ENCODE measurements around the gene OGFRL1.
A peak's percentile ranks its signal among the peaks of the same experiment; 100 is the strongest.
"Not testable (repeated sequence)": the region's sequence is repeated elsewhere in the genome, so short reads cannot be mapped to it uniquely, and the experiment has no call there.

The OGFRL1 gene

GRCh38 chr6:71258078-71258866 lies 30.3 kb upstream of the OGFRL1 start:
- TF ChIP-seq, protein P1, sequence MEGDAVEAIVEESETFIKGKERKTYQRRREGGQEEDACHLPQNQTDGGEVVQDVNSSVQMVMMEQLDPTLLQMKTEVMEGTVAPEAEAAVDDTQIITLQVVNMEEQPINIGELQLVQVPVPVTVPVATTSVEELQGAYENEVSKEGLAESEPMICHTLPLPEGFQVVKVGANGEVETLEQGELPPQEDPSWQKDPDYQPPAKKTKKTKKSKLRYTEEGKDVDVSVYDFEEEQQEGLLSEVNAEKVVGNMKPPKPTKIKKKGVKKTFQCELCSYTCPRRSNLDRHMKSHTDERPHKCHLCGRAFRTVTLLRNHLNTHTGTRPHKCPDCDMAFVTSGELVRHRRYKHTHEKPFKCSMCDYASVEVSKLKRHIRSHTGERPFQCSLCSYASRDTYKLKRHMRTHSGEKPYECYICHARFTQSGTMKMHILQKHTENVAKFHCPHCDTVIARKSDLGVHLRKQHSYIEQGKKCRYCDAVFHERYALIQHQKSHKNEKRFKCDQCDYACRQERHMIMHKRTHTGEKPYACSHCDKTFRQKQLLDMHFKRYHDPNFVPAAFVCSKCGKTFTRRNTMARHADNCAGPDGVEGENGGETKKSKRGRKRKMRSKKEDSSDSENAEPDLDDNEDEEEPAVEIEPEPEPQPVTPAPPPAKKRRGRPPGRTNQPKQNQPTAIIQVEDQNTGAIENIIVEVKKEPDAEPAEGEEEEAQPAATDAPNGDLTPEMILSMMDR (IDR thresholded peaks at IDR 0.05): no peak
- no peaks in the 10 kb centered on the region for H3K36me3 ChIP-seq
- no peaks in the 10 kb centered on the region for H3K27me3 ChIP-seq
- H3K4me3 ChIP-seq (ENCODE audit: low read depth in 1 of 2, low read length in 1 of 2): no peak overlapping the region
- H3K9me3 ChIP-seq: no peaks in the 10 kb centered on the region
- peak overlapping the region; percentile 16 for H3K27ac ChIP-seq
- peaks cover 12 to 18% of the 10 kb centered on the region in 2 experiments for H3K4me1 ChIP-seq (ENCODE audit: control insufficient read depth in 1 of 2, insufficient read depth in 1 of 2, low read depth in 1 of 2, low read length in 1 of 2)

GRCh38 chr6:71259888-71260604 lies 28.6 kb upstream of the OGFRL1 start:
- H3K4me3 ChIP-seq (ENCODE audit: low read depth in 1 of 2, low read length in 1 of 2): no peak overlapping the region
- TF ChIP-seq, protein P1 (IDR thresholded peaks at IDR 0.05): no peak
- H3K27me3 ChIP-seq: no peaks in the 10 kb centered on the region
- H3K27ac ChIP-seq: no peak overlapping the region
- peaks cover 0 to 6% of the 10 kb centered on the region in 2 experiments for H3K4me1 ChIP-seq (ENCODE audit: control insufficient read depth in 1 of 2, insufficient read depth in 1 of 2, low read depth in 1 of 2, low read length in 1 of 2)
- H3K9me3 ChIP-seq: no peaks in the 10 kb centered on the region
- H3K36me3 ChIP-seq: no peaks in the 10 kb centered on the region

DNA sequence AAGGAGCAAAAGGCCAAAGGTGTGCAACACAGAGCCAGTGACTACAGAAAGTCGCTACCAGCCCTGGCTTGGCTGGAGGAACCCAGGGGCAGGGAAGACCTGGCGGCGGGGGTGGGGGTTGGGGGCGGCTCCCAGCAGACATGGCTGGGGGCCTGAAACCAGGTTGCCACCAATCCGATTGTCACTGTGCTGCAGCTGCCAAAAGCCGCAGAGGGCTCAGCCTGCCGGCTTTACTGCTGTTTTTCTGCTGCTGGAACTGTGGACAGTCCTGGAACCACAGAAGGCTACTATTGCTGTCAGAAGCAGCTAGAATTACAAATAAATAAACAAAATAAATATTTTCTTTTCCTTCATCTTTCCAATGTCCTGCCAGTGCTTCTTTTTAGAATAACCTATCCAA lies 25.7 kb upstream of the OGFRL1 start:
- Histone ChIP-seq H3K4me3 (ENCODE audit: low read depth in 1 of 2, low read length in 1 of 2) (no peak overlapping the region), H3K9me3 (no peaks in the 10 kb centered on the region), H3K27me3 (no peaks in the 10 kb centered on the region), H3K4me1 (ENCODE audit: control insufficient read depth in 1 of 2, insufficient read depth in 1 of 2, low read depth in 1 of 2, low read length in 1 of 2) (peaks cover 0 to 6% of the 10 kb centered on the region in 2 experiments), H3K27ac (no peak overlapping the region), H3K36me3 (no peaks in the 10 kb centered on the region)
- TF ChIP-seq, protein P1 (IDR thresholded peaks at IDR 0.05): no peak

DNA sequence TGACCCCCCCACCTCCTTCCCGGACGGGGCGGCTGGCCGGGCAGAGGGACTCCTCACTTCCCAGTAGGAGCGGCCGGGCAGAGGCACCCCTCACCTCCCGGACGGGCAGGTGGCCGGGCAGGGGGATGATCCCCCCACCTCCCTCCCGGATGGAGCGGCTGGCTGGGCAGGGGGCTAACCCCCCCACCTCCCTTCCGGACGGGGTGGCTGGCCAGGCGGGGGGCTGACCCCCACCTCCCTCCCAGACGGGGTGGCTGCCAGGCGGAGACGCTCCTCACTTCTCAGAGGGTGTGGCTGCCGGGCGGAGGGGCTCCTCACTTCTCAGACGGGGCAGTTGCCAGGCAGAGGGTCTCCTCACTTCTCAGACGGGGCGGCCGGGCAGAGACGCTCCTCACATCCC lies 22.2 kb upstream of the OGFRL1 start:
- H3K9me3 ChIP-seq; H3K4me1 ChIP-seq (ENCODE audit: control insufficient read depth in 1 of 2, insufficient read depth in 1 of 2, low read depth in 1 of 2, low read length in 1 of 2); H3K36me3 ChIP-seq; H3K27ac ChIP-seq; H3K27me3 ChIP-seq; H3K4me3 ChIP-seq (ENCODE audit: low read depth in 1 of 2, low read length in 1 of 2): not testable (repeated sequence)

DNA sequence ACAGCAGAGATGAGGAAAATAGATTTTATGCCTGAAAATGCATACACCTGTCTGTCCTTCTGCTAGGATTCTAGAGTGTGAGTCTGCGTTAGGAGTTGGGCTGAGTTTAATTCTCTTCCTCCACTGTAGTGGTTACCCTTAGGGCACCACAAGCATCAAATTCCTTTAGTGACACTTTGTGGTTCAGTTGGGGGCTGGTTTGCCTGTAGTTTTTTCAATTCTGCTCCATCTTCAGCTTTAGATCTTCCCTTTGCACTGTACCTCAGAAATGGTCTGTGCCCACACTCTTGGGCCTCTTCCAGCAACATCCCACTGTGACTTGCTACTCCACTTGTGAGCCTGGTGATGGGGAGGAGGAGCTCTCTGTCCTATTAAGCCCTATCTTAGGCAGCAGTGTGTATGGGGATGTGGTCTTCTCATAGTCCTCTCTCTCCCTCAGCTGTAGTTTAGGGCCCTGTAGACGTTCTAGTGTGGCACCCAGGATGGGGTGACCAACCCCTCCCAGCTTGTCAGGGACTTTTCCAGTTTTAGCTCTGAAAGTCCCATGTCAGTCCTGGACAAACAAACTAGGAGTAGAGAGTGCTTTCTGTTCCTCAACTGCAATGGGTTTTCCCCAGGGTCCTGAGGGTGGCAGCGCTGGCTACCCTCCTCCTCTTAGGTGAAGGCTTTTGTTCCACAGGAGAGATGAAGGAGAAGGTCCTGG lies 19.7 kb upstream of the OGFRL1 start:
- TF ChIP-seq, protein P1 (IDR thresholded peaks at IDR 0.05): no peak
- H3K27ac ChIP-seq: no peak overlapping the region
- no peaks in the 10 kb centered on the region for H3K4me1 ChIP-seq (ENCODE audit: control insufficient read depth in 1 of 2, insufficient read depth in 1 of 2, low read depth in 1 of 2, low read length in 1 of 2)
- no peak overlapping the region for H3K4me3 ChIP-seq (ENCODE audit: low read depth in 1 of 2, low read length in 1 of 2)
- H3K27me3 ChIP-seq: no peaks in the 10 kb centered on the region
- no peaks in the 10 kb centered on the region for H3K36me3 ChIP-seq
- no peaks in the 10 kb centered on the region for H3K9me3 ChIP-seq
